ENCODE data around the gene KIAA1217. TPM values are rescaled to one million over a fixed set of nuclear protein-coding genes. Genes with fewer than 3 reads are reported as not detected.

KIAA1217 gene
- total RNA-seq, 1 experiment from 2014 or later = 7.8 TPM

DNA sequence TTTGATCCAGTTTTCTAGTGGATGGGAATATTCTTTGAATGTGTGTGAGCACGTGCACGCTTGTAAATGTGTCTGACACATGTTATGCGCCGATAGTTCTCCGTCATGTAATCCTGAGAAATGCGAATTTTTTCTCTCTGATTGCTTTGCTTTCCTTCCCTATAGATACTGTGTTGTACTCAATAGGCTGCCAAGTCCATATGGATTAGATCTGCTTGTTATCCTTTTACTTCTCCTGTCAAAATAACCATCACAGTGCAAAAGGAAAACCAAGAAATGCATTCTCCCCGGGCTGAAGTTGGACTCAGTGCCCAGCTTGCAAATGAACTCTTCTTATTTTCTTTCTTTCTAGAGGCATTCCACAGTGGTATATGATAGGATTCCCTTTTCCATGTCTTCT is 131.9 kb downstream of the KIAA1217 start:
- Histone ChIP-seq H3K27me3 (ENCODE audit: insufficient read depth, low read length) (peaks cover 20% of the 10 kb centered on the region), H3K4me3 (replicated peaks in 1 of 2; ENCODE audit: low read depth in 1 of 2, low read length in 2 of 2) (no peak overlapping the region), H3K79me2 (ENCODE audit: insufficient read depth, low read length) (no peaks in the 10 kb centered on the region), H3K9me2 (ENCODE audit: insufficient read depth) (no peaks in the 10 kb centered on the region), H3K27ac (ENCODE audit: low read depth, low read length) (no peak overlapping the region), H3K36me3 (ENCODE audit: control insufficient read depth in 1 of 2, insufficient read depth in 2 of 2, low read length in 2 of 2) (no peaks in the 10 kb centered on the region), H3K4me2 (ENCODE audit: low read length) (no peak overlapping the region), H3K4me1 (ENCODE audit: control insufficient read depth in 1 of 2, insufficient read depth in 2 of 2, low read length in 2 of 2) (no peaks in the 10 kb centered on the region), H4K20me1 (ENCODE audit: insufficient read depth) (no peaks in the 10 kb centered on the region), H3K9me3 (ENCODE audit: control insufficient read depth in 1 of 2, insufficient read depth in 1 of 2, low read depth in 1 of 2, low read length in 2 of 2) (no peaks in the 10 kb centered on the region), H3K9ac (ENCODE audit: low read length) (no peak overlapping the region), H2AFZ (ENCODE audit: low read depth, low read length, poor library complexity, severe bottlenecking) (no peak overlapping the region)
- POLR2A ChIA-PET = no interaction called here
- intact Hi-C loops (cut with micrococcal nuclease) = no loop called here
- no peak for DNase-seq (ENCODE audit: low read depth, low spot score)
- TF ChIP-seq FOSL1 (IDR thresholded peaks at IDR 0.05; ENCODE audit: low read depth) (no peak), CBX3 (IDR thresholded peaks at IDR 0.05; ENCODE audit: low read depth) (no peak), EGR1 (IDR thresholded peaks at IDR 0.05; ENCODE audit: low read depth) (no peak), EZH2 (IDR thresholded peaks at IDR 0.05) (no peak), ZFX (IDR thresholded peaks at IDR 0.05) (no peak)
- CTCF ChIA-PET = no interaction called here
- ATAC-seq = no peak
- BruUV-seq (replicated peaks) = no TSS peak
- RAD21 ChIA-PET (ENCODE audit: low non-redundant PET in 1 of 2, low total read pairs in 2 of 2, uncharacterized antibody in 2 of 2, unreplicated experiment in 2 of 2) = no interaction called here

DNA sequence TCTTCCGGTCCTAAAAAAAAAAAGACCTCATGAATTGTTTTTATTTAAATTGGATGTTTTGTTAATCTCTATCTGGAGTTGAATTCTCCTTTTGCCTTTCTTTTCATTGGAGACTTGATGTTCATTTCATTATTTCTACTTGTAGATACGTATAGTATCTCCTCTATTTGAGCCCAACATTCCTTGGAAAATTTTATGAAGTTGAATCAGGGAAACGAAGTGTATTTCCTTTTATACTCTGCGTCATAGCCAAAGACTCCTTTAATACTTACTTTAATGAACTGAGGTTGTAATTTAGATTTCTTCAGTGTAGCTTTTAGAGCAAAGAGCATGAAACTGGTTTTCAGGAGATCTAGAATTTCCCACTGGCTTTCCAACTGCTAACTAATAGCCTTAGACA is 132.4 kb downstream of the KIAA1217 start:
- BruUV-seq (replicated peaks) = no TSS peak
- DNase-seq (ENCODE audit: low read depth, low spot score) (no peak), ATAC-seq (no peak)
- H2AFZ ChIP-seq (ENCODE audit: low read depth, low read length, poor library complexity, severe bottlenecking) = no peak overlapping the region
- TF ChIP-seq, protein P1, sequence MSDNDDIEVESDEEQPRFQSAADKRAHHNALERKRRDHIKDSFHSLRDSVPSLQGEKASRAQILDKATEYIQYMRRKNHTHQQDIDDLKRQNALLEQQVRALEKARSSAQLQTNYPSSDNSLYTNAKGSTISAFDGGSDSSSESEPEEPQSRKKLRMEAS (IDR thresholded peaks at IDR 0.05) = no peak
- no peak for TF ChIP-seq EZH2 (IDR thresholded peaks at IDR 0.05)
- TF ChIP-seq ZNF274 (IDR thresholded peaks at IDR 0.05; ENCODE audit: low read depth, low read length) = no peak
- TF ChIP-seq, protein P2, sequence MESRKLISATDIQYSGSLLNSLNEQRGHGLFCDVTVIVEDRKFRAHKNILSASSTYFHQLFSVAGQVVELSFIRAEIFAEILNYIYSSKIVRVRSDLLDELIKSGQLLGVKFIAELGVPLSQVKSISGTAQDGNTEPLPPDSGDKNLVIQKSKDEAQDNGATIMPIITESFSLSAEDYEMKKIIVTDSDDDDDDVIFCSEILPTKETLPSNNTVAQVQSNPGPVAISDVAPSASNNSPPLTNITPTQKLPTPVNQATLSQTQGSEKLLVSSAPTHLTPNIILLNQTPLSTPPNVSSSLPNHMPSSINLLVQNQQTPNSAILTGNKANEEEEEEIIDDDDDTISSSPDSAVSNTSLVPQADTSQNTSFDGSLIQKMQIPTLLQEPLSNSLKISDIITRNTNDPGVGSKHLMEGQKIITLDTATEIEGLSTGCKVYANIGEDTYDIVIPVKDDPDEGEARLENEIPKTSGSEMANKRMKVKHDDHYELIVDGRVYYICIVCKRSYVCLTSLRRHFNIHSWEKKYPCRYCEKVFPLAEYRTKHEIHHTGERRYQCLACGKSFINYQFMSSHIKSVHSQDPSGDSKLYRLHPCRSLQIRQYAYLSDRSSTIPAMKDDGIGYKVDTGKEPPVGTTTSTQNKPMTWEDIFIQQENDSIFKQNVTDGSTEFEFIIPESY (IDR thresholded peaks at IDR 0.05; ENCODE audit: extremely low read depth, insufficient replicate concordance, low read length) = no peak
- TF ChIP-seq, protein P3, sequence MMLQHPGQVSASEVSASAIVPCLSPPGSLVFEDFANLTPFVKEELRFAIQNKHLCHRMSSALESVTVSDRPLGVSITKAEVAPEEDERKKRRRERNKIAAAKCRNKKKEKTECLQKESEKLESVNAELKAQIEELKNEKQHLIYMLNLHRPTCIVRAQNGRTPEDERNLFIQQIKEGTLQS (IDR thresholded peaks at IDR 0.05) = no peak
- TF ChIP-seq JUND (IDR thresholded peaks at IDR 0.05) = no peak
- no peak for TF ChIP-seq TCF7L2 (IDR thresholded peaks at IDR 0.05; ENCODE audit: borderline replicate concordance, extremely low read depth, insufficient read depth, insufficient read length)
- no peak for TF ChIP-seq CEBPB (IDR thresholded peaks at IDR 0.05; ENCODE audit: low read depth)
- no peak for TF ChIP-seq SRF (IDR thresholded peaks at IDR 0.05; ENCODE audit: low read depth)
- no peak for TF ChIP-seq FOSL1 (IDR thresholded peaks at IDR 0.05; ENCODE audit: low read depth)
- no peak for TF ChIP-seq YY1 (IDR thresholded peaks at IDR 0.05; ENCODE audit: extremely low read depth, insufficient replicate concordance, low read depth, low read length)
- TF ChIP-seq SIN3A (IDR thresholded peaks at IDR 0.05; ENCODE audit: low read depth) = no peak
- TF ChIP-seq POLR2AphosphoS5 (IDR thresholded peaks at IDR 0.05; ENCODE audit: low read depth, low read length) = no peak
- H3K79me2 ChIP-seq (ENCODE audit: insufficient read depth, low read length) = no peaks in the 10 kb centered on the region
- peaks cover 20% of the 10 kb centered on the region for H3K27me3 ChIP-seq (ENCODE audit: insufficient read depth, low read length)
- intact Hi-C loops (cut with micrococcal nuclease) = no loop called here
- no peak overlapping the region for H3K4me3 ChIP-seq (replicated peaks in 1 of 2; ENCODE audit: low read depth in 1 of 2, low read length in 2 of 2)
- CTCF ChIA-PET = no interaction called here
- RAD21 ChIA-PET (ENCODE audit: low non-redundant PET in 1 of 2, low total read pairs in 2 of 2, uncharacterized antibody in 2 of 2, unreplicated experiment in 2 of 2) = no interaction called here
- no peak overlapping the region for H3K9ac ChIP-seq (ENCODE audit: low read length)
- H3K4me1 ChIP-seq (ENCODE audit: control insufficient read depth in 1 of 2, insufficient read depth in 2 of 2, low read length in 2 of 2) = no peaks in the 10 kb centered on the region
- H3K4me2 ChIP-seq (ENCODE audit: low read length) = no peak overlapping the region
- no peaks in the 10 kb centered on the region for H3K36me3 ChIP-seq (ENCODE audit: control insufficient read depth in 1 of 2, insufficient read depth in 2 of 2, low read length in 2 of 2)
- H3K27ac ChIP-seq (ENCODE audit: low read depth, low read length) = no peak overlapping the region
- POLR2A ChIA-PET = no interaction called here
- no peaks in the 10 kb centered on the region for H3K9me2 ChIP-seq (ENCODE audit: insufficient read depth)
- H4K20me1 ChIP-seq (ENCODE audit: insufficient read depth) = no peaks in the 10 kb centered on the region
- no peaks in the 10 kb centered on the region for H3K9me3 ChIP-seq (ENCODE audit: control insufficient read depth in 1 of 2, insufficient read depth in 1 of 2, low read depth in 1 of 2, low read length in 2 of 2)
